Glutamatergic neuron (in vitro differentiated cells): ENCODE data around the gene GLI1. TPM values are rescaled to one million over a fixed set of nuclear protein-coding genes. Genes with fewer than 3 reads are reported as not detected.

Experiments
- DNase-seq: peaks from one replicate; pipeline ENCODE4 v3.0.0; 2022
- H3K27ac Mint-ChIP-seq: one replicate; pipeline ENCODE4 v1.8.0; 2020; ENCODE audit warnings: mild to moderate bottlenecking, mixed read lengths, inconsistent platforms; ENCODE audit not compliant: unreplicated experiment
- H3K27me3 Mint-ChIP-seq: one replicate; pipeline ENCODE4 v1.8.0; 2020; ENCODE audit warnings: mild to moderate bottlenecking, moderate library complexity, mixed read lengths, inconsistent platforms; ENCODE audit not compliant: unreplicated experiment
- H3K36me3 Mint-ChIP-seq: one replicate; pipeline ENCODE4 v1.8.0; 2020; ENCODE audit warnings: mild to moderate bottlenecking, mixed read lengths, inconsistent platforms; ENCODE audit not compliant: unreplicated experiment
- H3K4me1 Mint-ChIP-seq: one replicate; pipeline ENCODE4 v1.8.0; 2020; ENCODE audit warnings: mild to moderate bottlenecking, low read depth, mixed read lengths, inconsistent platforms; ENCODE audit not compliant: unreplicated experiment
- H3K4me3 Mint-ChIP-seq: one replicate; pipeline ENCODE4 v1.8.0; 2020; ENCODE audit warnings: mild to moderate bottlenecking, mixed read lengths, inconsistent platforms; ENCODE audit not compliant: unreplicated experiment
- H3K9me3 Mint-ChIP-seq: one replicate; pipeline ENCODE4 v1.8.0; 2020; ENCODE audit warnings: mild to moderate bottlenecking, moderate library complexity, mixed read lengths, inconsistent platforms; ENCODE audit not compliant: unreplicated experiment
- total RNA-seq: library from RNA; stranded (reverse); fragmentation: NEBNext Ultra II Directional; extraction: Animal tissue kit (Norgen Biotek cat#: 25700); gene quantifications from one replicate; pipeline ENCODE4 v1.2.1, GENCODE V29; 2021; ENCODE audit not compliant: unreplicated experiment
- TF ChIP-seq, protein P1 (sequence below): fragments of 200-600 bp; sonication (generic); IDR thresholded peaks from one replicate; pipeline ENCODE4 v1.5.0; 2021; ENCODE audit not compliant: partially characterized antibody, unreplicated experiment

Gene GLI1
- total RNA-seq, 1 donor from 2014 or later: 2.3 TPM

DNA sequence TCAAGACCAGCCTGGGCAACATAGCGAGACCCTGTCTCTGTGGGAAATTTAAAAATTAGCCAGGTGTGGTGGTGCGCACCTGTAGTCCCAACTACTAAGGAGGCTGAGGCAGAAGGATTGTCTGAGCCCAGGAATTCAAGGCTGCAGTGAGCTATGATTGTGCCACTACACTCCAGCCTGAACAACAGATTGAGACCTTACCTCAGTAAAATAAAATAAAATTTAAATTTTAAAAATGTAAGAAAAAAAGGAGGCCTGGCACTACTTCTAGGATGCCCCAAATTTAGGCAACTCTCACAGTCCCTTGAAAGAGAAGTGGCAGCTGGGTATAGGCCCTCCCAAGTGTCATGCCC is 5.4 kb upstream of the GLI1 start:
- DNase-seq: no peak
- Mint-ChIP-seq H3K9me3 (peaks cover 15% of the 10 kb centered on the region), H3K36me3 (peaks cover 9% of the 10 kb centered on the region), H3K4me3 (peak overlapping the region; percentile 43), H3K4me1 (peaks cover 33% of the 10 kb centered on the region), H3K27me3 (peaks cover 10% of the 10 kb centered on the region), H3K27ac (peak overlapping the region; percentile 97)
- TF ChIP-seq, protein P1, sequence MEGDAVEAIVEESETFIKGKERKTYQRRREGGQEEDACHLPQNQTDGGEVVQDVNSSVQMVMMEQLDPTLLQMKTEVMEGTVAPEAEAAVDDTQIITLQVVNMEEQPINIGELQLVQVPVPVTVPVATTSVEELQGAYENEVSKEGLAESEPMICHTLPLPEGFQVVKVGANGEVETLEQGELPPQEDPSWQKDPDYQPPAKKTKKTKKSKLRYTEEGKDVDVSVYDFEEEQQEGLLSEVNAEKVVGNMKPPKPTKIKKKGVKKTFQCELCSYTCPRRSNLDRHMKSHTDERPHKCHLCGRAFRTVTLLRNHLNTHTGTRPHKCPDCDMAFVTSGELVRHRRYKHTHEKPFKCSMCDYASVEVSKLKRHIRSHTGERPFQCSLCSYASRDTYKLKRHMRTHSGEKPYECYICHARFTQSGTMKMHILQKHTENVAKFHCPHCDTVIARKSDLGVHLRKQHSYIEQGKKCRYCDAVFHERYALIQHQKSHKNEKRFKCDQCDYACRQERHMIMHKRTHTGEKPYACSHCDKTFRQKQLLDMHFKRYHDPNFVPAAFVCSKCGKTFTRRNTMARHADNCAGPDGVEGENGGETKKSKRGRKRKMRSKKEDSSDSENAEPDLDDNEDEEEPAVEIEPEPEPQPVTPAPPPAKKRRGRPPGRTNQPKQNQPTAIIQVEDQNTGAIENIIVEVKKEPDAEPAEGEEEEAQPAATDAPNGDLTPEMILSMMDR: no peak

GRCh38 chr12:57454566-57455373 is 4.8 kb upstream of the GLI1 start, which contains the start of gene INHBE:
TSS of gene INHBE (plus strand) at chr12:57455307. CDS start at chr12:57455537, 230 bp downstream.
- H3K27me3 Mint-ChIP-seq: peaks cover 13% of the 10 kb centered on the region
- H3K27ac Mint-ChIP-seq: peak within 1 kb of the TSS; percentile 97
- peaks cover 9% of the 10 kb centered on the region for H3K36me3 Mint-ChIP-seq
- DNase-seq: peak; percentile 82
- peaks cover 13% of the 10 kb centered on the region for H3K9me3 Mint-ChIP-seq
- TF ChIP-seq, protein P1: no peak
- peak within 1 kb of the TSS; percentile 89 for H3K4me3 Mint-ChIP-seq
- H3K4me1 Mint-ChIP-seq: peaks cover 36% of the 10 kb centered on the region

- H3K27ac Mint-ChIP-seq: peak overlapping the region; percentile 97
- H3K4me1 Mint-ChIP-seq: peaks cover 39% of the 10 kb centered on the region
- H3K27me3 Mint-ChIP-seq: peaks cover 18% of the 10 kb centered on the region
- DNase-seq: no peak
- peak overlapping the region; percentile 89 for H3K4me3 Mint-ChIP-seq
- peaks cover 13% of the 10 kb centered on the region for H3K9me3 Mint-ChIP-seq
- TF ChIP-seq, protein P1: no peak
- H3K36me3 Mint-ChIP-seq: peaks cover 6% of the 10 kb centered on the region
Measured at GRCh38 chr12:57455374-57456144, 4.0 kb upstream of the GLI1 start.

- Mint-ChIP-seq H3K36me3 (no peaks in the 10 kb centered on the region), H3K4me3 (peak overlapping the region; percentile 89), H3K27ac (peak overlapping the region; percentile 97), H3K27me3 (peaks cover 17% of the 10 kb centered on the region), H3K9me3 (peaks cover 15% of the 10 kb centered on the region), H3K4me1 (peaks cover 39% of the 10 kb centered on the region)
- TF ChIP-seq, protein P1: peak; percentile 65
- DNase-seq: peak; percentile 58
Measured at GRCh38 chr12:57456145-57456700, 3.4 kb upstream of the GLI1 start.
